Activated CD4-positive, CD25-positive, alpha-beta regulatory T cell treated with anti-CD3 and anti-CD28 coated beads, Interleukin-2, amount 50 U/mL, for 16 hours (primary cell): ENCODE data around the gene POR.

Experiments used
- DNase-seq: peaks from one replicate; pipeline ENCODE4 v3.0.0-alpha.2; 2020; ENCODE audit warnings: low read depth, low spot score

The POR gene

DNA sequence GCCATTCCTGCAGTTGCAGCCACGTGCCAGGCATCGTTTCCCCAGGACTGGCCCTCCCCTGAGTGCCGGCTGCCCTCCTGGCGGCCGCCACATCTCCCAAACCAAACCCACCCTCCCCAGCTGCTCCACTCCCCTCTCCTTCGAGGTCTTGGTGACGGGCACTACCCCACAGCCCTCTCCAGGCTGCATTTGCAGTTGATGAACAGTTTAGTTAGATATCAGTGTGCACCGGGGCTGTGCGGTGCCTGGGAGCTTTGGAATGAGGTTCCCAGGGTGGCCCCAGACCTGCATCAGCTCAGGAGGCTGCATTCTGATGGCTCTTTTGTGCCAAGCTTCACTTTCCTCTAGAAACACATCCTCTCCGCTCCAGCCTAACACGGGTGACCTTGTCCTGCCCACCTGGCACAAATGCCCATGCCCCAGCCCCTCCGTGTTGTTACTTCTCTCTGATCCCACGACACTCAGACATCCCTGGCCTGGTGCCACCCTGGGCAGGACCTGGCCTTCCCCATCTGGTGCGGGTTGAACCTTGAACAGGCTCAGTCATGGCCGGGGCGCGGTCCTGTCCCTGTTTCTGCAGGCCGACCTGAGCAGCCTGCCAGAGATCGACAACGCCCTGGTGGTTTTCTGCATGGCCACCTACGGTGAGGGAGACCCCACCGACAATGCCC, 64.9 kb downstream of the POR start:
- DNase-seq = no peak

GRCh38 chr7:75980430-75981202, 65.7 kb downstream of the POR start:
- DNase-seq = no peak

DNA sequence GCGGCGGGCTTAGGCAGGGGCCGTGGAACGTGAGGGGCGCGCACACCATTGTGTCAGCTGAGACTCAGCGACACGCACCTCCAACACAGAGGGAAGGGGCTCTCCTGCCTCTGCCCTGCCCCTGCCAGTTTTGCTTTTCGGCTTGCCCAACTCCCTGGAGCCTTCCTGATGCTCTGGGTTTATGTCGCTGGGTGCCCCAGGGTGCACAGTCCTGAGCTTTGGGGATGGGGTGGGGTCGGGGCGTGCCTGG, 66.2 kb downstream of the POR start:
- no peak for DNase-seq

GRCh38 chr7:75981453-75982305, 66.7 kb downstream of the POR start:
- no peak for DNase-seq

- DNase-seq = no peak
Observed at GRCh38 chr7:75982306-75983064, 67.5 kb downstream of the POR start.

DNA sequence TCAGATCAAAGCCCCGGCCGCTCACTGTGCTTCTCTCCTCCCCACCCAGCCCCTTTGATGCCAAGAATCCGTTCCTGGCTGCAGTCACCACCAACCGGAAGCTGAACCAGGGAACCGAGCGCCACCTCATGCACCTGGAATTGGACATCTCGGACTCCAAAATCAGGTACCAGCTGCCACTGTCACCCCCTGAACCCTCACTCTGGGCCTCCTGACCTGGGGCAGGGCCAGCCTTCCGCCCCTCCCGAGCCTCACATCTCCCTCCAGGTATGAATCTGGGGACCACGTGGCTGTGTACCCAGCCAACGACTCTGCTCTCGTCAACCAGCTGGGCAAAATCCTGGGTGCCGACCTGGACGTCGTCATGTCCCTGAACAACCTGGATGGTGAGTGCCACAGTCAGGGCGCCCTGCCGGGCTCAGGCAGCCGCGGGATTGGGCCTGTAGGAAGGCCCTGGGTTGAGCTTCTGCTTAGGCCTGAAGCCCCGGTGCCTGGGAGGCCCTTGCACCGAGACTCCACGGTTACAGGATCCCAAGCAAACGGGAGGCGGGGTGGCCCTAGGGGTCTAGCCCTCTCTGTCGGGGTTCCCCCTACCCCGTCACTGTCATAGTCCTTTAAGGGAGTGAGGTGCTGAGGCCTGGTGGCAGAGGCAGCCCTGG, 68.6 kb downstream of the POR start:
- no peak for DNase-seq

DNA sequence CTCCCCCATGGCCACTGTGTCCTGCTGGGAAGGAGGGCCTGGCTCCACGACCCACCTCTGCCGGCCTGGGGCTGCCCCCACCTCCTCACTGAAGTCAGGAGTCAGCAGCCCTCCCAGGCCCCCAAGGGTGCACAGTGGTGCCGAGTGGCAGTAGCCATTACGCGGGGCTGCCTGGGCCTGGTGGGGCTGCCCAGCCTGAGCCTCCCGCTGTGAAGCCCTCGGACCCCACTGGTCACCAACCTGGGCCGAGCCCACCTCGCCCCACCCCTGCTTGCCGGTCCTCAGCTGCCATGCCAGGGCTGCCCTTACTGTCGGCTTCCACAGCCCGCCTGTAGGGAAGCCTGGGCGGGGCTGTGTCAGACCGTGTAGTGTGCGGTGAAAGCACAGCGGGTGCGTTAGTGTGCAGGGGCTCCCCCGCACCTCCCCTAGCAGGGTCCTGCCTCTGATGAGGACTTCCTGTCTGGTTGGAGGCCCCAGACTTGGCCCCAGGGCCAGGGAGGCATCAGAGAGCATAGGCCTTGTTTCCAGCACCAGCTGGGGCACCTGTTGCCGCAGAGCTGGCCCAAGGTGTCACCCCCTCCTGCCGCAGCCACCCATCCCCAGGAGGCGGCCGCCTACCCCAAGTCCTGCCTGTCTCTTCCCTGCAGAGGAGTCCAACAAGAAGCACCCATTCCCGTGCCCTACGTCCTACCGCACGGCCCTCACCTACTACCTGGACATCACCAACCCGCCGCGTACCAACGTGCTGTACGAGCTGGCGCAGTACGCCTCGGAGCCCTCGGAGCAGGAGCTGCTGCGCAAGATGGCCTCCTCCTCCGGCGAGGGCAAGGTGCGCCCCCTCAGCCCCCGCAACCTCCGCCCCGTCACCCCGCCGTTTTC, 69.4 kb downstream of the POR start:
- no peak for DNase-seq

DNA sequence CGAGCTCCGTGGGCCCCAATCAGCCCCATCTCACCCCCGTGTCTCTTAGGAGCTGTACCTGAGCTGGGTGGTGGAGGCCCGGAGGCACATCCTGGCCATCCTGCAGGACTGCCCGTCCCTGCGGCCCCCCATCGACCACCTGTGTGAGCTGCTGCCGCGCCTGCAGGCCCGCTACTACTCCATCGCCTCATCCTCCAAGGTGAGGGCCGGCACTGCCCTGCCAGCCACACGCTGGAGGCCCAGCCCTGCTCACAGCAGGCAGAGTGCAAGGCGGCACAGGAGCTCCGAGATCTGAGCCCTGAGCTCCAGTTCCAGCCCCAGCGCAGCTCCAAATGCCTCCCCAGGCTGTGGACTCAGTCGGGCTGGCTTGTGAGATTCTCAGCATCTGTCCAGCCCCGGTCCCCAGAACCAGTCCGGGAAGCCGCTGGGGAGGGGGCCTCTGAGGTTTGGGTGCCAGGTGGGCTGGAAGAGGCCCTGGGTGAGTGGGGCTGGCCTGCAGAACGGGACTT, 70.1 kb downstream of the POR start:
- no peak for DNase-seq

DNA sequence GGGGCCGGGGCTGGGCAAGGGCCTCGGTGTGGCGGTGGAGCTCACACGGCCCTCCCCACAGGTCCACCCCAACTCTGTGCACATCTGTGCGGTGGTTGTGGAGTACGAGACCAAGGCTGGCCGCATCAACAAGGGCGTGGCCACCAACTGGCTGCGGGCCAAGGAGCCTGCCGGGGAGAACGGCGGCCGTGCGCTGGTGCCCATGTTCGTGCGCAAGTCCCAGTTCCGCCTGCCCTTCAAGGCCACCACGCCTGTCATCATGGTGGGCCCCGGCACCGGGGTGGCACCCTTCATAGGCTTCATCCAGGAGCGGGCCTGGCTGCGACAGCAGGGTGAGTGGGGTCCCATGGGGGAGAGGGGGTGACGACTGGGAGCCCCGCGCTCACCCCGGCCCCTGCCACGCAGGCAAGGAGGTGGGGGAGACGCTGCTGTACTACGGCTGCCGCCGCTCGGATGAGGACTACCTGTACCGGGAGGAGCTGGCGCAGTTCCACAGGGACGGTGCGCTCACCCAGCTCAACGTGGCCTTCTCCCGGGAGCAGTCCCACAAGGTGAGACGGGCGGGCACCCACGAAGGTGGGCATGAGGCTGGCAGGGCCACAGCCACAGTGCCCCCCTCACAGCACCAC, 70.7 kb downstream of the POR start:
- DNase-seq = no peak

DNA sequence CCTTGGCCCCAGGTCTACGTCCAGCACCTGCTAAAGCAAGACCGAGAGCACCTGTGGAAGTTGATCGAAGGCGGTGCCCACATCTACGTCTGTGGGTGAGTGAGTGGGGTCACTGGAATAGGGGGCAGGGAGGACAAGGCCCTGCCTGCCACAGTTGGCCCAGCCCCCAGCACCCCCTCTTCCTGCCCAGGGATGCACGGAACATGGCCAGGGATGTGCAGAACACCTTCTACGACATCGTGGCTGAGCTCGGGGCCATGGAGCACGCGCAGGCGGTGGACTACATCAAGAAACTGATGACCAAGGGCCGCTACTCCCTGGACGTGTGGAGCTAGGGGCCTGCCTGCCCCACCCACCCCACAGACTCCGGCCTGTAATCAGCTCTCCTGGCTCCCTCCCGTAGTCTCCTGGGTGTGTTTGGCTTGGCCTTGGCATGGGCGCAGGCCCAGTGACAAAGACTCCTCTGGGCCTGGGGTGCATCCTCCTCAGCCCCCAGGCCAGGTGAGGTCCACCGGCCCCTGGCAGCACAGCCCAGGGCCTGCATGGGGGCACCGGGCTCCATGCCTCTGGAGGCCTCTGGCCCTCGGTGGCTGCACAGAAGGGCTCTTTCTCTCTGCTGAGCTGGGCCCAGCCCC, 71.3 kb downstream of the POR start:
- DNase-seq = no peak

GRCh38 chr7:75987026-75987804, 72.3 kb downstream of the POR start:
- DNase-seq = no peak

- DNase-seq = no peak
Observed at GRCh38 chr7:75987805-75988567, 73.0 kb downstream of the POR start.

- DNase-seq = no peak
Observed at GRCh38 chr7:75988568-75989499, 73.9 kb downstream of the POR start.

DNA sequence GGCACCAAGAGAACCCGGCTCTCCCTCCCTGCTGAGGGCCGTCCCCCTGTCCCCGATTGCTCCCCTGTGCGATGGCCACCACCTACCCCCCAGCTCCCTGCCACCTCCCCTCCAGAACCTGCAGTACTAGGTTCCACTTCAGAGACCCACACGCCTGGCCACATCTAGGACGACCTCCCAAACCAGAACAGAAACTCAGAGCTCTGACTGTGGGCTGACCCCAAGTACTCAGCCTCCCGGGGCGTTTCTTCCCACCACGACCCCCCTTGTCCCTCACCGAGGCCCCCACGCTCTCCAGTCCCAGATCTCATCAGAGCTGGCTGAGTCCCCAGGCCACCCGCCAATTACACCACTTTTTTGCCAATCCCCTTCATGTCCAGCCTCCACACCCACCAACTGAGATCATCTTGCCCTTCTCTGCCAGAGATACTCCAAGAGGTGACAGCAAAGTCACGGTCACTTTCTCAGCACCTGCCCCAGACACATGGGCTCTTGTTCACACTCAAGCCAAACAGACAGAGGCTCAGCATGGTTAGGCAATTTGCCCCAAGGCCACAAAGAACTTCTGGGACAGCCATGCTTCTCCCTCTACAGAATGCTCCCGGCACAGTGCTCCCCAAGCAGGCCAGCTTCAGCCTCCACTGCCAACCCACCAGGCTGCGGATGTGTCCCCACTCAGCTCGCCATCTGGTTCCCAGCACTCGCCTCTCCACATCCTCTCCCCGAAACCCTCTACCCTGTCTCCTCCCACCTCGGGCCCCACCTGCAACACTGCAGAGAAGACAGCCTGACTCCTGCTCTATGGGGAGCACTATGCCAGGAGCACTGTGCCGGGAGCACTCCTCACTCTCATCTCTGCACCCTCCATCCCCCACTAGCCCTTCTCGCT, 74.8 kb downstream of the POR start:
- DNase-seq = no peak

GRCh38 chr7:75991531-75992082, 76.7 kb downstream of the POR start:
- no peak for DNase-seq
